Endothelial cell of umbilical vein (primary cell): ENCODE data around the gene DCAF5. TPM values are rescaled to one million over a fixed set of nuclear protein-coding genes. Genes with fewer than 3 reads are reported as not detected.

Source experiments
- Bru-seq: library from RNA; stranded (reverse); fragments of 400-500 nt; gene quantifications from one replicate; lab custom pipeline; 2021; lab: Mats Ljungman, UMichigan
- BruChase-seq, 2 experiments: library from RNA; stranded (reverse); fragments of 400-500 nt; gene quantifications; one replicate each; lab custom pipeline; 2021; lab: Mats Ljungman, UMichigan
- BruUV-seq: library from RNA; stranded (reverse); fragments of 400-500 nt; replicated peaks from 2 replicates; lab custom pipeline; 2021; lab: Mats Ljungman, UMichigan
- CTCF ChIA-PET: fragments of 300-600, 350-600 bp; sonication (Branson Sonifier 250); formaldehyde crosslinking; loops from one replicate; lab custom pipeline; 2021; ENCODE audit warnings: antibody characterized with exemption, inconsistent platforms; lab: Charles Lee
- POLR2A ChIA-PET: fragments of 300-600, 350-600 bp; sonication (Branson Sonifier 250); formaldehyde crosslinking; loops from one replicate; lab custom pipeline; 2021; ENCODE audit warnings: antibody characterized with exemption, inconsistent platforms; lab: Charles Lee
- DNase-seq: peaks from one replicate; pipeline ENCODE4 v3.0.0-alpha.2; 2011; ENCODE audit warnings: low read depth, low spot score
- FAIRE-seq: peaks from 2 replicates; lab custom pipeline; 2011; peaks lifted over from hg19 to GRCh38; lab: Jason Lieb, UNC
- H2AFZ ChIP-seq: 2 replicates; pipeline ENCODE4 v1.6.0; 2012; ENCODE audit warnings: low read depth, low read length, control low read depth, inconsistent platforms
- H3K27ac ChIP-seq: 2 replicates; pipeline ENCODE4 v1.5.1; 2011; ENCODE audit warnings: low read depth, mild to moderate bottlenecking, control low read depth, low read length, moderate library complexity; ENCODE audit not compliant: insufficient read depth
- H3K27me3 ChIP-seq, 2 experiments: 2 replicates each; pipeline versions ENCODE4 v1.6.0 to v1.6.1; 2011; ENCODE audit warnings: low read length in 2 of 2, mixed read lengths in 1 of 2; ENCODE audit not compliant: control insufficient read depth in 2 of 2, insufficient read depth in 2 of 2
- H3K36me3 ChIP-seq, 2 experiments: 2 replicates in 1 of 2; 3 replicates in 1 of 2; pipeline ENCODE4 v1.5.1; 2011; ENCODE audit warnings: low read length in 2 of 2, mild to moderate bottlenecking in 1 of 2, moderate library complexity in 1 of 2; ENCODE audit not compliant: control insufficient read depth in 2 of 2, insufficient read depth in 2 of 2; ENCODE audit errors: extremely low read depth in 1 of 2
- H3K4me1 ChIP-seq: 3 replicates; pipeline ENCODE4 v1.5.1; 2011; ENCODE audit warnings: mild to moderate bottlenecking, low read length; ENCODE audit not compliant: control insufficient read depth, insufficient read depth; ENCODE audit errors: extremely low read depth
- H3K4me2 ChIP-seq: 2 replicates; pipeline ENCODE4 v1.6.1; 2011; ENCODE audit warnings: low read length, control low read depth, mixed read lengths; ENCODE audit not compliant: insufficient read depth
- H3K4me3 ChIP-seq, 3 experiments: fragments of 200-600 bp in 1 of 3; sonication (generic), shearing (Covaris generic) in 1 of 3; replicated peaks in 1 of 3; 2 replicates each; pipeline ENCODE4 v1.5.1; 2011 to 2016; ENCODE audit warnings: control low read depth in 3 of 3, low read length in 3 of 3, mild to moderate bottlenecking in 2 of 3, inconsistent platforms in 1 of 3, low read depth in 1 of 3, moderate library complexity in 1 of 3; ENCODE audit not compliant: insufficient read depth in 1 of 3
- H3K79me2 ChIP-seq: 2 replicates; pipeline ENCODE4 v1.6.0; 2012; ENCODE audit warnings: low read length, inconsistent platforms; ENCODE audit not compliant: control insufficient read depth, insufficient read depth
- H3K9ac ChIP-seq: replicated peaks from 2 replicates; pipeline ENCODE3; 2011; ENCODE audit warnings: low read length, control low read depth; ENCODE audit not compliant: insufficient read depth; ENCODE audit errors: extremely low read depth
- H3K9me1 ChIP-seq: replicated peaks from 3 replicates; pipeline ENCODE4 v1.6.0; 2011; ENCODE audit warnings: mild to moderate bottlenecking, low read length; ENCODE audit not compliant: control insufficient read depth, insufficient read depth; ENCODE audit errors: extremely low read depth
- H3K9me3 ChIP-seq: replicated peaks from 2 replicates; pipeline ENCODE4 v1.5.1; 2012; ENCODE audit warnings: low read length, inconsistent platforms; ENCODE audit not compliant: control insufficient read depth, insufficient read depth
- H4K20me1 ChIP-seq: replicated peaks from 2 replicates; pipeline ENCODE3; 2011; ENCODE audit warnings: mild to moderate bottlenecking, low read length; ENCODE audit not compliant: control insufficient read depth, insufficient read depth; ENCODE audit errors: extremely low read depth
- CTCF ChIP-seq, 2 donors: IDR thresholded peaks; 1 replicate in 1 of 2; 2 replicates in 1 of 2; pipeline ENCODE4 v1.5.1; 2011; ENCODE audit warnings: low read length in 2 of 2, mild to moderate bottlenecking in 2 of 2, moderate library complexity in 2 of 2, control low read depth in 1 of 2, inconsistent platforms in 1 of 2, low read depth in 1 of 2; ENCODE audit not compliant: insufficient read depth in 1 of 2; ENCODE audit errors: extremely low read depth in 1 of 2
- EZH2 ChIP-seq: IDR thresholded peaks from 2 replicates; pipeline ENCODE4 v1.6.1; 2012; ENCODE audit warnings: borderline replicate concordance, low read depth, mild to moderate bottlenecking, moderate library complexity, low read length, inconsistent platforms; ENCODE audit not compliant: severe bottlenecking
- FOS ChIP-seq: IDR thresholded peaks from 2 replicates; pipeline ENCODE4 v1.6.1; 2011; ENCODE audit warnings: mild to moderate bottlenecking, low read length, moderate library complexity, borderline replicate concordance; ENCODE audit not compliant: insufficient read depth
- GATA2 ChIP-seq: IDR thresholded peaks from 2 replicates; pipeline ENCODE4 v1.7.0; 2011; ENCODE audit warnings: low read depth, mild to moderate bottlenecking, moderate library complexity, mixed read lengths, low read length; ENCODE audit not compliant: insufficient read length, insufficient read depth
- JUN ChIP-seq: IDR thresholded peaks from 2 replicates; pipeline ENCODE4 v1.6.1; 2011; ENCODE audit warnings: borderline replicate concordance, low read depth; ENCODE audit not compliant: insufficient read length, insufficient read depth
- MAX ChIP-seq: IDR thresholded peaks from 2 replicates; pipeline ENCODE4 v1.6.1; 2011; ENCODE audit not compliant: insufficient read depth, insufficient read length
- MYC ChIP-seq: IDR thresholded peaks from one replicate; pipeline ENCODE4 v1.6.1; 2011; ENCODE audit warnings: mild to moderate bottlenecking, low read depth, low read length
- POLR2A ChIP-seq: IDR thresholded peaks from 2 replicates; pipeline ENCODE4 v1.6.1; 2012; ENCODE audit warnings: low read depth, mild to moderate bottlenecking, control low read depth, low read length
- POLR2AphosphoS5 ChIP-seq: IDR thresholded peaks from 2 replicates; pipeline ENCODE4 v1.6.1; 2012; ENCODE audit warnings: low read depth, mild to moderate bottlenecking, control low read depth, low read length, moderate library complexity; ENCODE audit not compliant: insufficient read depth
- dilution Hi-C: fragments of 300-500 bp; cut with MboI; formaldehyde crosslinking; loops from one replicate; pipeline ENCODE4 v1.15.0; 2019; ENCODE audit warnings: low sequenced_read_pairs; ENCODE audit not compliant: extremely low pct_ligation_motif_present
- intact Hi-C: fragments of 100-400 bp; cut with micrococcal nuclease; formaldehyde crosslinking; loops from one replicate; pipeline ENCODE4 v1.10.0; 2022
- long read RNA-seq: library from polyadenylated mRNA; stranded (forward); transcript quantifications from one replicate; pipeline ENCODE4 v2.0.0, GENCODE V29; 2021
- polyA minus RNA-seq, 3 experiments: library from RNA; depleted of rRNA, polyadenylated mRNA; stranded (reverse); fragments of >200 nt; gene quantifications; 1 replicate in 1 of 3; 2 replicates in 2 of 3; pipeline ENCODE4 v1.2.3, GENCODE V29; 2011
- polyA plus RNA-seq, 4 experiments: library from polyadenylated mRNA; depleted of rRNA in 3 of 4; stranded (reverse) in 3 of 4; unstranded in 1 of 4; fragments of >200 nt; gene quantifications; 2 replicates each; pipeline versions ENCODE4 v1.2.1 to v1.2.3, GENCODE V29; 2011 to 2012; ENCODE audit warnings: missing spikeins in 1 of 4
- total RNA-seq: library from RNA; stranded (reverse); gene quantifications from 2 replicates; pipeline ENCODE4 v1.2.3, GENCODE V29; 2021

DCAF5 gene
- 35.3 and 37.9 TPM in 2 replicates for total RNA-seq
- 49.1 and 52.5 TPM in 2 replicates for polyA plus RNA-seq
- polyA plus RNA-seq (2011; cell fraction: cytosol; rRNA removed), result 37.9 and 42.7 TPM in 2 replicates
- 108 and 112 TPM in 2 replicates for polyA plus RNA-seq (2011; cell fraction: nucleus; rRNA removed)
- 27.5 TPM in 2 replicates for polyA plus RNA-seq (2012)
- polyA minus RNA-seq, result 44.4 and 55.2 TPM in 2 replicates
- polyA minus RNA-seq (2011; cell fraction: cytosol; rRNA and poly(A)+ RNA removed), result 7.6 TPM
- 38.4 and 48.5 TPM in 2 replicates for polyA minus RNA-seq (2011; cell fraction: nucleus; rRNA and poly(A)+ RNA removed)
- percentile 85 among the genes with signal in this experiment for Bru-seq, nascent RNA
- percentile 71 among the genes with signal in this experiment for BruChase-seq, experiment 1, labeled RNA remaining after a 6-hour chase
- percentile 75 among the genes with signal in this experiment for BruChase-seq, experiment 2, labeled RNA remaining after a 2-hour chase
- long read RNA-seq, full-length matches to known transcripts, result 21 of 84 reads
- long read RNA-seq, partial matches to known transcripts, result 3 of 84 reads
- long read RNA-seq, other reads (novel, unspliced or antisense), result 60 of 84 reads

- BruUV-seq, result no TSS peak
- dilution Hi-C loops, result no loop called here
- intact Hi-C loops, result loop anchor here (1.0 to 10.0 kb wide), 5 partner anchors 24 to 312 kb away; partner anchors contain the start of genes ERH, EXD2 and SLC39A9
Measured at GRCh38 chr14:69152902-69153151, at the start of gene DCAF5. DCAF5 (minus strand) TSS chr14:69153119; CDS start chr14:69152978, 141 bp downstream.

GRCh38 chr14:69199786-69200185, 46.9 kb upstream of the DCAF5 start:
- intact Hi-C loops, result no loop called here
- H3K79me2 ChIP-seq, result peaks cover 4% of the 10 kb centered on the region
- H3K9ac ChIP-seq, result no peak overlapping the region
- dilution Hi-C loops, result no loop called here
- CTCF ChIA-PET, result interaction anchor here (0.6 to 2.8 kb wide), 4 partner anchors 14 to 70 kb away, joined by 3 to 7 read pairs (median 3); partner anchors contain the start of gene DCAF5
- no peaks in the 10 kb centered on the region for H3K9me3 ChIP-seq
- no peaks in the 10 kb centered on the region for H4K20me1 ChIP-seq
- DNase-seq (no peak), FAIRE-seq (no peak)
- H3K27ac ChIP-seq, result no peak overlapping the region
- H3K4me1 ChIP-seq, result no peaks in the 10 kb centered on the region
- no peak for TF ChIP-seq JUN
- no peak for TF ChIP-seq GATA2
- TF ChIP-seq POLR2AphosphoS5, result no peak
- TF ChIP-seq CTCF (IDR thresholded peaks at IDR 0.05; ENCODE audit: extremely low read depth in 1 of 2, insufficient read depth in 1 of 2, low read depth in 1 of 2, low read length in 2 of 2), result no peak
- TF ChIP-seq MAX, result no peak
- no peak for TF ChIP-seq FOS
- no peak for TF ChIP-seq POLR2A
- no peak for TF ChIP-seq MYC
- no peak for TF ChIP-seq EZH2
- no peak overlapping the region for H3K4me3 ChIP-seq
- H3K27me3 ChIP-seq, result no peaks in the 10 kb centered on the region
- no TSS peak for BruUV-seq
- POLR2A ChIA-PET, result no interaction called here
- no peaks in the 10 kb centered on the region for H3K9me1 ChIP-seq
- no peak overlapping the region for H2AFZ ChIP-seq
- H3K4me2 ChIP-seq, result no peak overlapping the region
- H3K36me3 ChIP-seq, result no peaks in the 10 kb centered on the region

More at GRCh38 chr14:69152902-69153151, at the start of gene DCAF5:
- Histone ChIP-seq H3K27ac (peak within 1 kb of the TSS; percentile 55), H3K4me2 (peak within 1 kb of the TSS; percentile 98), H3K36me3 (peaks cover 0 to 4% of the 10 kb centered on the region in 2 experiments), H3K79me2 (peaks cover 41% of the 10 kb centered on the region), H3K9ac (peak within 1 kb of the TSS; percentile 89), H3K9me1 (no peaks in the 10 kb centered on the region), H3K9me3 (no peaks in the 10 kb centered on the region), H3K4me1 (peaks cover 26% of the 10 kb centered on the region), H4K20me1 (no peaks in the 10 kb centered on the region), H3K4me3 (peak within 1 kb of the TSS; percentile 83 to 97 (median 95)), H3K27me3 (no peaks in the 10 kb centered on the region), H2AFZ (peak within 1 kb of the TSS; percentile 95)
- ChIA-PET CTCF (interaction anchor here (0.7 to 5.7 kb wide), 4 partner anchors 10 to 47 kb away, joined by 3 to 75 read pairs (median 5); no protein-coding TSS in a partner anchor), POLR2A (no interaction called here)
- TF ChIP-seq POLR2AphosphoS5 (no peak), MYC (peak; percentile 26)
- DNase-seq (no peak), FAIRE-seq (no peak)
